HEK293 (cell line): Measurements from ENCODE around the gene COX7A2.
A peak's percentile ranks its signal among the peaks of the same experiment; 100 is the strongest.

Source experiments
- BCL6B ChIP-seq: fragments of 450-650 bp; formaldehyde crosslinking; IDR thresholded peaks from 2 replicates; pipeline ENCODE4 v1.5.1; 2017; ENCODE audit warnings: missing biosample characterization, missing genetic modification characterization
- SP7 ChIP-seq: fragments of 450-650 bp; formaldehyde crosslinking; IDR thresholded peaks from 2 replicates; pipeline ENCODE4 v1.5.1; 2016; ENCODE audit warnings: missing biosample characterization, missing genetic modification characterization
- YY2 ChIP-seq: fragments of 450-650 bp; formaldehyde crosslinking; IDR thresholded peaks from 2 replicates; pipeline ENCODE4 v1.5.1; 2016; ENCODE audit warnings: missing biosample characterization, missing genetic modification characterization
- ZBTB1 ChIP-seq: fragments of 450-650 bp; formaldehyde crosslinking; IDR thresholded peaks from 2 replicates; pipeline ENCODE4 v1.5.1; 2016; ENCODE audit warnings: missing biosample characterization, missing genetic modification characterization
- ZBTB49 ChIP-seq: fragments of 450-650 bp; formaldehyde crosslinking; IDR thresholded peaks from 2 replicates; pipeline ENCODE4 v1.5.1; 2016; ENCODE audit warnings: missing biosample characterization, missing genetic modification characterization, low read depth
- ZEB2 ChIP-seq: fragments of 450-650 bp; formaldehyde crosslinking; IDR thresholded peaks from 2 replicates; pipeline ENCODE4 v1.5.1; 2016; ENCODE audit warnings: missing biosample characterization, missing genetic modification characterization
- ZFP3 ChIP-seq: fragments of 450-650 bp; formaldehyde crosslinking; IDR thresholded peaks from 2 replicates; pipeline ENCODE4 v1.5.1; 2016; ENCODE audit warnings: low read depth, missing biosample characterization, missing genetic modification characterization
- ZIC2 ChIP-seq: fragments of 450-650 bp; formaldehyde crosslinking; IDR thresholded peaks from 2 replicates; pipeline ENCODE4 v1.5.1; 2016; ENCODE audit warnings: missing biosample characterization, missing genetic modification characterization
- ZNF157 ChIP-seq: fragments of 450-650 bp; formaldehyde crosslinking; IDR thresholded peaks from 2 replicates; pipeline ENCODE4 v1.5.1; 2016; ENCODE audit warnings: missing biosample characterization, missing genetic modification characterization
- ZNF184 ChIP-seq: fragments of 450-650 bp; IDR thresholded peaks from 2 replicates; pipeline ENCODE4 v1.5.1; 2018; ENCODE audit warnings: missing biosample characterization, mild to moderate bottlenecking, missing genetic modification characterization
- ZNF19 ChIP-seq: fragments of 450-650 bp; formaldehyde crosslinking; IDR thresholded peaks from 2 replicates; pipeline ENCODE4; 2016; ENCODE audit warnings: missing biosample characterization, missing genetic modification characterization, low read depth
- ZNF221 ChIP-seq: fragments of 450-650 bp; formaldehyde crosslinking; IDR thresholded peaks from 2 replicates; pipeline ENCODE4 v1.5.1; 2017; ENCODE audit warnings: missing biosample characterization, missing genetic modification characterization, borderline replicate concordance
- ZNF266 ChIP-seq: fragments of 450-650 bp; formaldehyde crosslinking; IDR thresholded peaks from 2 replicates; pipeline ENCODE4 v1.5.1; 2016; ENCODE audit warnings: missing biosample characterization, missing genetic modification characterization, low read depth
- ZNF324 ChIP-seq: fragments of 450-650 bp; formaldehyde crosslinking; IDR thresholded peaks from 2 replicates; pipeline ENCODE4 v1.5.1; 2016; ENCODE audit warnings: missing biosample characterization, missing genetic modification characterization
- ZNF366 ChIP-seq: fragments of 450-650 bp; formaldehyde crosslinking; conservative IDR thresholded peaks from 2 replicates; pipeline ENCODE4 v1.5.1; 2016; ENCODE audit warnings: missing biosample characterization, missing genetic modification characterization
- ZNF473 ChIP-seq: fragments of 450-650 bp; formaldehyde crosslinking; IDR thresholded peaks from 2 replicates; pipeline ENCODE4 v1.5.1; 2017; ENCODE audit warnings: missing biosample characterization, missing genetic modification characterization
- ZNF514 ChIP-seq: fragments of 450-650 bp; formaldehyde crosslinking; IDR thresholded peaks from 2 replicates; pipeline ENCODE4 v1.5.1; 2016; ENCODE audit warnings: missing biosample characterization, missing genetic modification characterization
- ZNF518A ChIP-seq: fragments of 450-650 bp; formaldehyde crosslinking; conservative IDR thresholded peaks from 2 replicates; pipeline ENCODE4 v1.5.1; 2016; ENCODE audit warnings: low read depth, missing biosample characterization, missing genetic modification characterization
- ZNF585B ChIP-seq: fragments of 450-650 bp; formaldehyde crosslinking; IDR thresholded peaks from 2 replicates; pipeline ENCODE4 v1.5.1; 2016; ENCODE audit warnings: missing biosample characterization, missing genetic modification characterization
- ZNF623 ChIP-seq: fragments of 450-650 bp; formaldehyde crosslinking; IDR thresholded peaks from 2 replicates; pipeline ENCODE4 v1.5.1; 2016; ENCODE audit warnings: missing biosample characterization, missing genetic modification characterization
- ZNF704 ChIP-seq: fragments of 450-650 bp; formaldehyde crosslinking; IDR thresholded peaks from 2 replicates; pipeline ENCODE4 v1.5.1; 2016; ENCODE audit warnings: missing biosample characterization, missing genetic modification characterization
- ZNF792 ChIP-seq: fragments of 450-650 bp; formaldehyde crosslinking; IDR thresholded peaks from 2 replicates; pipeline ENCODE4 v1.5.1; 2016; ENCODE audit warnings: missing biosample characterization, missing genetic modification characterization
- ZSCAN16 ChIP-seq: fragments of 450-650 bp; formaldehyde crosslinking; IDR thresholded peaks from 2 replicates; pipeline ENCODE4 v1.5.1; 2016; ENCODE audit warnings: missing biosample characterization, missing genetic modification characterization
- TF ChIP-seq, protein P1 (sequence below): fragments of 450-650 bp; formaldehyde crosslinking; IDR thresholded peaks from 2 replicates; pipeline ENCODE4 v1.5.1; 2016; ENCODE audit warnings: missing biosample characterization, missing genetic modification characterization
- TF ChIP-seq, protein P2 (sequence below): fragments of 450-650 bp; formaldehyde crosslinking; IDR thresholded peaks from 2 replicates; pipeline ENCODE4 v1.5.1; 2016; ENCODE audit warnings: missing biosample characterization, missing genetic modification characterization, borderline replicate concordance

Gene COX7A2

DNA sequence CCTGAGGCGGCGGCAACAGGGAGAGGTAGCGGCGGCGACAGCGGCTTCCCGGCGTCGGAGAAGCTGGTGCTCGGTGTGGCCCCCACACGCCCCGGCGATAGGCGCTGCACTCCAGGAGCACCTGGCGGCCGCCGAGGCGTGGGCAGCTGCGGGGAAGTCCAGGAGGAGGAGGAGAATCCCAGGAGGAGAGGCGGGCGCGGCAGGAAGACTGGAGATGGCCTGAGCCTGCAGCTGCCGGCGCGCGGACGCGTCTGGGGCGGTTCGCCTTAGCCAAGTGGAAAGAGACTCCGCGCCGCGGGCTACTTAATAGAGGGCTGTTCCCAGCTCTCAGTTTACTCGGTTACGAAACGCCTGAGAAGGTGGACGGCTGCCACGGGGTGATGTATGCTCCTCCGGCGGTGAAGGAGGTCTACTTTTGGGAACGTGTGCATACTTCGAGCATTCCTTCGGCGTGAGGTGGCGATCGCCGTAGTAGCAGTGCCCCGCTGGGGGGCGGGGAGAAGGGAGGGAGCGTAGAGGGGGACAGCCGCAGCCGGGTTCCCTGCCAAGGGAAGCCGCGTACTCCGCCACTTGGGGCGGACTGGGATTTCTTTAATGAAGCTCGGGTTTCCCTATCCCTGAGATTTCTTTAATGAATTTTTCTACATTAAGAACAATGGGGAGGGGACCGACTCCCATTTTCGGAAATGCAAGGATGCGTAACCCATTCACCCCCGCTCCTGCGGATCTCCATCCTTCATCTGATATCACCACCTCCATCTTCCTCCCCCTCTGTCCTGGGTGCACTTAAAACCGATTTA is 37.6 kb downstream of the COX7A2 start, which contains the start of gene COL12A1 (continued):
- TF ChIP-seq ZSCAN16 (tag by site-specific recombination), result no peak
- TF ChIP-seq, protein P1, sequence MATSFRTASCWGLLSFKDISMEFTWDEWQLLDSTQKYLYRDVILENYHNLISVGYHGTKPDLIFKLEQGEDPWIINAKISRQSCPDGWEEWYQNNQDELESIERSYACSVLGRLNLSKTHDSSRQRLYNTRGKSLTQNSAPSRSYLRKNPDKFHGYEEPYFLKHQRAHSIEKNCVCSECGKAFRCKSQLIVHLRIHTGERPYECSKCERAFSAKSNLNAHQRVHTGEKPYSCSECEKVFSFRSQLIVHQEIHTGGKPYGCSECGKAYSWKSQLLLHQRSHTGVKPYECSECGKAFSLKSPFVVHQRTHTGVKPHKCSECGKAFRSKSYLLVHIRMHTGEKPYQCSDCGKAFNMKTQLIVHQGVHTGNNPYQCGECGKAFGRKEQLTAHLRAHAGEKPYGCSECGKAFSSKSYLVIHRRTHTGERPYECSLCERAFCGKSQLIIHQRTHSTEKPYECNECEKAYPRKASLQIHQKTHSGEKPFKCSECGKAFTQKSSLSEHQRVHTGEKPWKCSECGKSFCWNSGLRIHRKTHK, result no peak
- TF ChIP-seq ZNF514 (tag by site-specific recombination), result no peak
- TF ChIP-seq BCL6B (tag by site-specific recombination), result no peak
- 0 out of 2 replicates have a peak, but pooled peaks have one; percentile 18 for TF ChIP-seq ZNF518A (tag by site-specific recombination)
- no peak for TF ChIP-seq ZNF704 (tag by site-specific recombination)
- TF ChIP-seq ZNF473 (tag by site-specific recombination), result no peak
- no peak for TF ChIP-seq ZNF792 (tag by site-specific recombination)
- peak; percentile 86 for TF ChIP-seq SP7 (tag by site-specific recombination)
- TF ChIP-seq, protein P2, sequence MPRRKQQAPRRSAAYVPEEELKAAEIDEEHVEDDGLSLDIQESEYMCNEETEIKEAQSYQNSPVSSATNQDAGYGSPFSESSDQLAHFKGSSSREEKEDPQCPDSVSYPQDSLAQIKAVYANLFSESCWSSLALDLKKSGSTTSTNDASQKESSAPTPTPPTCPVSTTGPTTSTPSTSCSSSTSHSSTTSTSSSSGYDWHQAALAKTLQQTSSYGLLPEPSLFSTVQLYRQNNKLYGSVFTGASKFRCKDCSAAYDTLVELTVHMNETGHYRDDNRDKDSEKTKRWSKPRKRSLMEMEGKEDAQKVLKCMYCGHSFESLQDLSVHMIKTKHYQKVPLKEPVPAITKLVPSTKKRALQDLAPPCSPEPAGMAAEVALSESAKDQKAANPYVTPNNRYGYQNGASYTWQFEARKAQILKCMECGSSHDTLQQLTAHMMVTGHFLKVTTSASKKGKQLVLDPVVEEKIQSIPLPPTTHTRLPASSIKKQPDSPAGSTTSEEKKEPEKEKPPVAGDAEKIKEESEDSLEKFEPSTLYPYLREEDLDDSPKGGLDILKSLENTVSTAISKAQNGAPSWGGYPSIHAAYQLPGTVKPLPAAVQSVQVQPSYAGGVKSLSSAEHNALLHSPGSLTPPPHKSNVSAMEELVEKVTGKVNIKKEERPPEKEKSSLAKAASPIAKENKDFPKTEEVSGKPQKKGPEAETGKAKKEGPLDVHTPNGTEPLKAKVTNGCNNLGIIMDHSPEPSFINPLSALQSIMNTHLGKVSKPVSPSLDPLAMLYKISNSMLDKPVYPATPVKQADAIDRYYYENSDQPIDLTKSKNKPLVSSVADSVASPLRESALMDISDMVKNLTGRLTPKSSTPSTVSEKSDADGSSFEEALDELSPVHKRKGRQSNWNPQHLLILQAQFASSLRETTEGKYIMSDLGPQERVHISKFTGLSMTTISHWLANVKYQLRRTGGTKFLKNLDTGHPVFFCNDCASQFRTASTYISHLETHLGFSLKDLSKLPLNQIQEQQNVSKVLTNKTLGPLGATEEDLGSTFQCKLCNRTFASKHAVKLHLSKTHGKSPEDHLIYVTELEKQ (tag by site-specific recombination), result 0 out of 2 replicates have a peak, but pooled peaks have one; percentile 28
- TF ChIP-seq ZNF366, result peak; percentile 90
- no peak for TF ChIP-seq ZNF221
- TF ChIP-seq ZNF623, result 0 out of 2 replicates have a peak, but pooled peaks have one; percentile 11
- TF ChIP-seq ZNF157 (tag by site-specific recombination), result no peak
- no peak for TF ChIP-seq ZBTB1
- TF ChIP-seq ZIC2 (tag by site-specific recombination), result peak; percentile 73
- TF ChIP-seq ZFP3 (tag by site-specific recombination), result no peak
- TF ChIP-seq ZNF19 (tag by site-specific recombination), result no peak
- no peak for TF ChIP-seq ZNF266
- TF ChIP-seq ZEB2 (tag by site-specific recombination), result peak; percentile 89
- TF ChIP-seq ZNF184 (tag by site-specific recombination), result peak; percentile 57
- TF ChIP-seq ZBTB49 (tag by site-specific recombination), result no peak
- TF ChIP-seq ZNF324 (tag by site-specific recombination), result peak; percentile 75
- TF ChIP-seq ZNF585B (tag by site-specific recombination), result no peak
- no peak for TF ChIP-seq YY2 (tag by site-specific recombination)
